NCI-H146 (cell line): Measurements from ENCODE around the gene STIMATE.

Source experiments
- DNase-seq: peaks from one replicate; lab custom pipeline; 2025; lab: John Stamatoyannopoulos, UW

Gene STIMATE

GRCh38 chr3:52865994-52866393 lies 31.4 kb downstream of the STIMATE start:
- DNase-seq: no peak

- DNase-seq: peak; percentile 30
These were observed 37.0 kb downstream of the STIMATE start for GRCh38 chr3:52860424-52860768.

- no peak for DNase-seq
These were observed 37.5 kb downstream of the STIMATE start for GRCh38 chr3:52859686-52860423.

DNA sequence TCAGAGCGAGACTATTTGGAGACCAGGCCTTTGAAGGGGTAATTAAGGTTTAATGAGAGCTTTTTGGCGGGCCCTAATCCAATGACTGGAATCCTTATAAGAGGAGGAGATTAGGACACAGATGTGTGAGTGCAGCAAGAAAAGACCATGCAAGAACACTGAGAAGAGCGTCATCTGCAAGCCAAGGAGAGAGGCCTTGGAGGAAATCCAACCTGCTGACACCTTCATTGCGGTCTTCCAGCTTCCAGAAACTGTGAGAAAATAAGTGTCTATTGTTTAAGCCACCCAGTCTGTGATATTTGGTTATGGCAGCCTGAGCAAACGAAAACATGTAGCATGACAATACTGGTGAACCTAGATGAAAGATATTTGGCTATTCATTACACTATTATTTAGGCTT lies 39.5 kb downstream of the STIMATE start:
- DNase-seq: no peak

- no peak for DNase-seq
These were observed 40.2 kb downstream of the STIMATE start for GRCh38 chr3:52857133-52857532.

- no peak for DNase-seq
These were observed 40.7 kb downstream of the STIMATE start for GRCh38 chr3:52856666-52857065.

DNA sequence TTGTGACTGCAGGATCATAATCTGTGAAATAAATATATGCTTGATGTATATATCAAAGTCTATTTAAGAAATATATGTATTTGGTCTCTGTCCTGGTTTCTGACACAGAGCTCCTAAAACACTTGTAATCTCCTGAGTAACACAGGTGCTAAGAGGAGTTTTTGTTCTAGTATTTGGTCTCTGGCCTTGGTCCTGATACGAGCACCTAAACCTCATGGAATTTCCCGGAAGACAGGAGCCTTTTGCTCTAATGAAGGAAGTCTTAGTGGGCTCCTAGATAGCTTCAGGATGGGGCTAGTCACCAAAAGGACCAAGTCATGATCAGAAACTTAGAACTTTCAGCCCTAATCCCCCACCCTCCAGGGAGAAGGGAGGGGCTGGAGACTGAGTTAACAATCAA lies 43.3 kb downstream of the STIMATE start:
- DNase-seq: no peak

DNA sequence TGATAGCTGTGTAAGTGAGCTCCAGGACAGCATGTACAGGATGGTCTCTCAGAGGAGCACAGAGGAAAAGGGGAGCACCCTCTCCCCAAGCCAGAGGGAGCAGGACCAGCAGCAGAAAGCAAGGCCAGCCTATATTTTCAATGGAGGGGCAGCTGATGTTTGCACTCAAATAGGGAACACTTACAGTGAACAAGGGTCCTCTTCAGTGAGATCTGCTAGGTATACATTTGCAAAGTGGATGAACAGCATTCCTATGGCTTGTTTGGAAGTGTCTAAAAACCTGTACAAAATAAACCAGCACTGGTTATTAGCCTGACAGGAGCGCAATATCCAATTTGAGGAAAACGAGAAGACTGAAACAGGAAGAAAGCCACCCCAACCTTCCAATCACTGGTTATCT lies 44.9 kb downstream of the STIMATE start:
- no peak for DNase-seq

DNA sequence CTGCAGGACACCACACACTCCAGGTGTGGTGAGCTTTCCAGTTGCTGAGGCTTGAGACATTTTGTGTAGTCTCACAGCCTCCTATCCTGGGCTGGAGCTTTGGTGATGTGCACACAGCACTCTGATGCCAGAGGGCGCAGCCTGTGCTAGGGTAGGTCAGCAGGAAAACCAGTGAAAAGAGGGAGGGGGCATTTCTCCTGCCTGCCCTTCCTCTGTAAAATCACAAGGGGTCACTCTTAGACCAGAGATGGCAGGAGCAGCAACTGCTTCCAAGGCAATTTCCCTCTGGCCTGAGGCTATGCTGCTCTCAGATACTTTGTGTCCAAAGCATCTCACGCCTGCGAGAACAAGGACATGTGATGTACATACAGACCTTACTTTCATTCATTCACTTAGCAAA lies 46.0 kb downstream of the STIMATE start:
- peak; percentile 68 for DNase-seq

GRCh38 chr3:52849656-52850055 lies 47.7 kb downstream of the STIMATE start:
- no peak for DNase-seq

GRCh38 chr3:52848617-52849016 lies 48.7 kb downstream of the STIMATE start:
- no peak for DNase-seq

DNA sequence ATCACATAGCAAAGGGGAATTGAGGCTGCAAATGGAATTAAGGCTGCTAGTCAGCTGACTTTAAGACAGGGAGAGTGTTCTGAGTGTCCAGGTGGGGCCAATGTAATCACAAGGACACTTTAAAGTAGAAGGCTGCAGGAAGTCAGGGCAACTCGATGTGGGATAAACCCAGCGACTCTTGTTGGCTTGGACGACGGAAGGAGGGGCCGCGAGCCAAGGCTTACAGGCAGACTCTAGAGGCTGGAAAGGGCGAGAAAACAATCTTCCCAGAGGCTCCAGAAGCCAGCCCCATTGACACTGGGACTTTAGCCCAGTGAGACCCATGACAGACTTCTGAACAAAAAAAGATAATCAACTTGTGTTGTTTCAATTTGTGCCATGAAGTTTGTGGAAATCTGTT lies 49.6 kb downstream of the STIMATE start:
- no peak for DNase-seq

DNA sequence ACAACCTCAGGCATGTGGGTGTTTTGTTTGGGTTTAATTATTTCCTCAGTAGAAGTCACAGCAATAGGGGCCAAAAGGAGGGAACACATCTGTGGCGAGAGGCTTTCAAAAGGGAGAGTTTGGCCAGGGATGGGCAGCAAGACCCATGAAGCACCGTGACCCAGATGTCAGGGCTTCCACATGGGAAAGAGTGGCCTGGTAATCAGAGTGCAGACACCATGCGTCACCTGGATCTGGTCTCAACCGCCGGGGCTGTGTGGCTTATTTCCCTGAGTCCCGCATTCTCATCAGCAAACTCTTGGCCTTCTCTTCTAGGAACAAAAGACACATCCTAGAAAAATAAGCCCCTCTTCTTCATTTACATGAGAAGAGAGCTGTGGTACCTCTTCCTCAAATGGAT lies 50.1 kb downstream of the STIMATE start:
- no peak for DNase-seq

GRCh38 chr3:52846432-52846965 lies 50.8 kb downstream of the STIMATE start:
- no peak for DNase-seq

- DNase-seq: no peak
These were observed 51.5 kb downstream of the STIMATE start for GRCh38 chr3:52845691-52846431.

DNA sequence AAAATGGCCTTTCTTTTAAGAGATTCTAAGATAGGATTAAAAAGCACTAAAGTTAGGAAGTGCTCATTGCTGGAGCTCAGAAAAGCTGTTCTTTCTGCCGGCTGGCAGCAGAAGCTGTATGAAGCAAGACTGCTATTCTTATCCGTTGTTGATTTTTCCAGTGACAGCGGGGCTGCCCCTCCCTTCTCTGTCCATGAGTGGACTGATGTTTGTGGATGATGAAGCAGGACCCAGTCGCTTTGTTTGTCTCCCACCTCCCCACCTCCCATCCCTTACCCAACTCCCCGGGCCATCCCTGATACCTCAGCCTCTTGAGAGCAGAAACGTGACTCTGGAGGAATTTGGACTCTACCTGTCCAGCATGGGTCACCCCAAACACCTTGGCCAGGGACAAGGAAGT lies 52.2 kb downstream of the STIMATE start:
- DNase-seq: peak; percentile 4

GRCh38 chr3:52844290-52844975 lies 52.9 kb downstream of the STIMATE start:
- no peak for DNase-seq

DNA sequence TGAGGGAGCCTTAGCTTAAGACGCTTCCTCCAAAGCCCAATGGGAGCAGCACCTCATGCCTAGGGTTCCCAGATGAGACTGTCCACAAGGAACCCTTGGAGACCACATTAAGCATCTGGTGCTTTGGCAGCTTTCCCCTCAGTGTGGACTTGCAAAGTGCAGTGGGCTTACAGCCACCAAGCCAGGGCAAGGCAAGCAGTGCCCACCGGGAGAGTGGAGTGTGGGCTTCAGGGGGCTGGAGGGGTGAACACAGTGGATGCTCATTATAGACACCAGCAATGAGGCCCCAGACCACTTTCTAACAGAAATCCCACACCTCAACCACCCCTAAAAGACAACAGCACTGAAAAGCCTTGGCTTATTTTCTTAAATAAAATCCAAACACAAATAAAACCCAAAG lies 53.5 kb downstream of the STIMATE start:
- no peak for DNase-seq

GRCh38 chr3:52843108-52843865 lies 54.1 kb downstream of the STIMATE start:
- no peak for DNase-seq

DNA sequence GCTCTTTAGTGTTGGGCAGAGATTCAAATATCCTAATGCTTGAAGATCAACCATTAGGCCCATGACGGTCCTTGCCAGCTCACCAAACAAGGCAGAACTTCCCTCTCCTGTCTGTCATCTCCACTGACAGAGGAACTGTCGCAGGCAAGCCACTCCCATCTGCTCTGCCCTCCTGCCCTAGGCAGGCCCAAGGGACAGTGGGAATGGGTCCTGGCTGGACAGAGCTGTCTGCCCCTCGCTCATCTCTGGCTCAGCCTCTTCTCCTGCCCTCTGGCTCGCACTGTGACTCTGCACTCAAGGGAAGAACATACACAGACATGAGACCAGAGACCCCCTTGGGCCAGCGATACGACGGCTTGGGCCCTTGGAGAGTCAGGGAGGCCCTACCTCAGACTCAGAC lies 54.9 kb downstream of the STIMATE start:
- no peak for DNase-seq

DNA sequence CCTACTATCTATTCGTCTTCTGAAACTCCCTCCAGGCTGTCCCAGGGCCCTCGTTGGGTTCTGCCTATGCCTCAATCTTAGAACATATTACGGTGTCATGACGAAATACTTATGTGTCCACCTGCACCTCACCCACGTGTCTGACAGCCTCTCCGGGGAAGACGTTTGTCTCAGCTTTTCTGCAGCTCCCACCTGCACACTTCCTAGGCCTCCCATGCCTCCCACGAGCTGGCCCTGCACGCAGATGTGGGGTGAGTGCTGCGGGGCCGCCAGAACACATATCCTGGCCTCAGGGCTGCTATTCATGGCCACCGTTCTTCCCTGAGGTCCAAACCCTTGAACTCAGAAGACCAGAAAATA lies 55.4 kb downstream of the STIMATE start:
- no peak for DNase-seq
